Retinal pigment epithelial cell (primary cell): Measurements from ENCODE around the gene MED7.

Experiments used
- DNase-seq: peaks from one replicate; pipeline ENCODE4 v3.0.0-alpha.2; 2010; ENCODE audit warnings: low read depth
- H3K4me3 ChIP-seq: 2 replicates; pipeline ENCODE4 v1.5.1; 2011; ENCODE audit warnings: mild to moderate bottlenecking, low read length, control low read depth, moderate library complexity
- CTCF ChIP-seq: conservative IDR thresholded peaks from 2 replicates; pipeline ENCODE4 v1.5.1; 2011; ENCODE audit warnings: low read depth, low read length, control low read depth, inconsistent platforms

MED7 gene

DNA sequence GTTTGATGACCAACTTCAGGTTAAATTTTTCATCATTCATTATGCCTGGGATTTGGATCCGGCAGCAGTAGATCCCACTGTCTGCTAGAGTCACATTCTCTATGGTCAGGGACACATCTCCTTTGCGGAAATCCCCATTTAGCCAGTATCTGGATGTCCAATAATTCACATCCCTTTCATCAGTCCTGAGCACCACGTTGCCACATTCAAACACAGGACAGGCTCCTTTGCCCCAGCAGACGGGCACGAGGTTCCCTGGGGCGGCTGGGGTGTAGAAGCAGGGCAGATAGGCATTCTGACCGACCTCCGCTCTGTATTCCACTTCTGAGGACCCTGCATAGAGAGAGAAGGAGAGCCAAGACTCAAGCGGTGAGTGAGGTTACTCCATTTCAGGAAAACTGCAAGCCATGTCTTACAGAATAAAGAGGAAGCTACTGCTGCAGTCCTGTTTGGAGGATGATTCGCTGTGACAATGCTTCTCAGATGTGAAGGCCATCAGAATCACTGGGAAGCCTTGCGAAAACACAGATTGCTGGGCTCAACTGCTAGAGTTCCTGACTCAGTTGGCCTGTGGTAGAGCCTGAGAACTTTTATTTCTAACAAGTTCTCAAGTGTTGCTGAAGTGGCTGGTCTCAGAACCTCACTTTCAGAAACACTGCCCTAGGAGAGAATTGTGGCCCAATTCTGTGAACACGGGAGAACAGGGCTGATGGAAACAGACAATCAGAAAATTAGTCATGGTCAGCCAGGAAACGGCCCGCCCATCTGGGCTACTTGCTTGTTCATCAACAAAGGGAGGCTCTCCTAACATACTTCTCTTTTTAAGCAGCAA, 35.8 kb downstream of the MED7 start:
- TF ChIP-seq CTCF: no peak
- no peak overlapping the region for H3K4me3 ChIP-seq
- no peak for DNase-seq

- no peak overlapping the region for H3K4me3 ChIP-seq
- DNase-seq: no peak
- no peak for TF ChIP-seq CTCF
These were observed 42.5 kb downstream of the MED7 start for GRCh38 chr5:157100140-157100679.

GRCh38 chr5:157088342-157088990, 54.2 kb downstream of the MED7 start:
- no peak overlapping the region for H3K4me3 ChIP-seq
- TF ChIP-seq CTCF: no peak
- no peak for DNase-seq
